Measurements from ENCODE around the gene MROH9. TPM values are rescaled to one million over a fixed set of nuclear protein-coding genes. Genes with fewer than 3 reads are reported as not detected.

Gene MROH9
- polyA plus RNA-seq, 1 donor (not counting 4 experiments of a cell fraction or from before 2014, with no cell fraction given), result 0.04 TPM

- FAIRE-seq (no peak), DNase-seq (ENCODE audit: low read depth, low spot score) (no peak)
- Histone ChIP-seq H2AFZ (ENCODE audit: control insufficient read depth, low read length) (peak overlapping the region; percentile 80), H3K79me2 (ENCODE audit: control insufficient read depth, insufficient read depth, low read length) (no peaks in the 10 kb centered on the region), H3K36me3 (ENCODE audit: control insufficient read depth in 2 of 2, extremely low read depth in 1 of 2, insufficient read depth in 2 of 2, low read length in 2 of 2) (no peaks in the 10 kb centered on the region), H3K9me3 (ENCODE audit: control insufficient read depth, low read depth, low read length) (no peaks in the 10 kb centered on the region), H3K4me3 (ENCODE audit: control insufficient read depth in 2 of 3, extremely low read depth in 1 of 3, insufficient read depth in 2 of 3, low read depth in 1 of 3, low read length in 3 of 3) (no peak overlapping the region), H3K27ac (ENCODE audit: control insufficient read depth, insufficient read depth, low read length) (no peak overlapping the region), H4K20me1 (ENCODE audit: control insufficient read depth, extremely low read depth, insufficient read depth, low read length) (no peaks in the 10 kb centered on the region), H3K9ac (ENCODE audit: control insufficient read depth, extremely low read depth, insufficient read depth, low read length) (no peak overlapping the region), H3K4me1 (ENCODE audit: control insufficient read depth, extremely low read depth, insufficient read depth, low read length) (no peaks in the 10 kb centered on the region), H3K4me2 (ENCODE audit: control insufficient read depth, extremely low read depth, insufficient read depth, low read depth, low read length) (peak overlapping the region; percentile 27), H3K27me3 (ENCODE audit: control insufficient read depth, extremely low read depth, insufficient read depth, low read length) (no peaks in the 10 kb centered on the region), H3K9me1 (ENCODE audit: control insufficient read depth, extremely low read depth, insufficient read depth, low read length) (no peaks in the 10 kb centered on the region)
- TF ChIP-seq CTCF (optimal IDR thresholded peaks at IDR 0.05 in 1 of 3, IDR thresholded peaks at IDR 0.05 in 1 of 3, conservative IDR thresholded peaks at IDR 0.05 in 1 of 3; ENCODE audit: extremely low read depth in 1 of 3, insufficient read depth in 2 of 3, low read length in 3 of 3), result no peak
- no peak for TF ChIP-seq EZH2 (IDR thresholded peaks at IDR 0.05; ENCODE audit: low read length)
- dilution Hi-C loops (cut with MboI; ENCODE audit: extremely low pct_ligation_motif_present, low sequenced_read_pairs), result no loop called here
Measured at GRCh38 chr1:171081763-171082201, 146.4 kb downstream of the MROH9 start.

- no peaks in the 10 kb centered on the region for H3K4me1 ChIP-seq (ENCODE audit: control insufficient read depth, extremely low read depth, insufficient read depth, low read length)
- no peak overlapping the region for H3K27ac ChIP-seq (ENCODE audit: control insufficient read depth, insufficient read depth, low read length)
- H3K9ac ChIP-seq (ENCODE audit: control insufficient read depth, extremely low read depth, insufficient read depth, low read length), result no peak overlapping the region
- H3K4me2 ChIP-seq (ENCODE audit: control insufficient read depth, extremely low read depth, insufficient read depth, low read depth, low read length), result no peak overlapping the region
- TF ChIP-seq CTCF (optimal IDR thresholded peaks at IDR 0.05 in 1 of 3, IDR thresholded peaks at IDR 0.05 in 1 of 3, conservative IDR thresholded peaks at IDR 0.05 in 1 of 3; ENCODE audit: extremely low read depth in 1 of 3, insufficient read depth in 2 of 3, low read length in 3 of 3) (no peak), EZH2 (IDR thresholded peaks at IDR 0.05; ENCODE audit: low read length) (no peak)
- FAIRE-seq (no peak), DNase-seq (ENCODE audit: low read depth, low spot score) (no peak)
- no peaks in the 10 kb centered on the region for H3K79me2 ChIP-seq (ENCODE audit: control insufficient read depth, insufficient read depth, low read length)
- H3K9me1 ChIP-seq (ENCODE audit: control insufficient read depth, extremely low read depth, insufficient read depth, low read length), result no peaks in the 10 kb centered on the region
- H4K20me1 ChIP-seq (ENCODE audit: control insufficient read depth, extremely low read depth, insufficient read depth, low read length), result no peaks in the 10 kb centered on the region
- no peak overlapping the region for H3K4me3 ChIP-seq (ENCODE audit: control insufficient read depth in 2 of 3, extremely low read depth in 1 of 3, insufficient read depth in 2 of 3, low read depth in 1 of 3, low read length in 3 of 3)
- dilution Hi-C loops (cut with MboI; ENCODE audit: extremely low pct_ligation_motif_present, low sequenced_read_pairs), result no loop called here
- H2AFZ ChIP-seq (ENCODE audit: control insufficient read depth, low read length), result no peak overlapping the region
- H3K36me3 ChIP-seq (ENCODE audit: control insufficient read depth in 2 of 2, extremely low read depth in 1 of 2, insufficient read depth in 2 of 2, low read length in 2 of 2), result no peaks in the 10 kb centered on the region
- no peaks in the 10 kb centered on the region for H3K27me3 ChIP-seq (ENCODE audit: control insufficient read depth, extremely low read depth, insufficient read depth, low read length)
- H3K9me3 ChIP-seq (ENCODE audit: control insufficient read depth, low read depth, low read length), result no peaks in the 10 kb centered on the region
Measured at GRCh38 chr1:171082606-171083005, 147.3 kb downstream of the MROH9 start.
